Bone marrow (tissue), 2 donors: ENCODE data around the gene EEIG1.
A peak's percentile ranks its signal among the peaks of the same experiment; 100 is the strongest.

Experiments
- DNase-seq, 2 donors: peaks; one replicate each; lab custom pipeline; 2025; lab: John Stamatoyannopoulos, UW

Gene EEIG1

DNA sequence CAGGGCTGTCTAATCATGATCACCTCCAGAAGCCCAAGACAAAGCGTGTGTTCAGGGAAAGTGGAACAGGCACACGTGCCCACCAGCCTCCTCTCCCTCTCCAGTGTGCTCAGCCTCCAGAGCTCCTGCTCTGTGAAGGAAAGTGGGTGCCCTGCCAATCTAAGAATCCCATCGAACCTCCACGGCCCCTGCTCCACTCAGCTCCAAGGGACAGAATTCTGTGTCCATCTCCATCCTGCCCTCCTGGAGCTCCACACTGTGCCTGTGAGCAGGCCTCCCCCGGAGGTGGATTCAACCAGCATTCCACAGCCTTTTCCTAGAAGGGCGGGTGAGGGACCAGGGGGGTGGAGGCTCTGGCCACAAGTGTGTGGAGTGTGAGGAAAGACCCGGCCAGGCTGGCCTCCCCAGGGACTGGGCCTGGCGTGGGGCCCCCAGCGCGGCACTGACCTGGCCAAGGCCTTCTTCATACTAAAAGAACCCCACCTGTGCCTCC is 6.0 kb downstream of the EEIG1 start:
- DNase-seq, result no peak

DNA sequence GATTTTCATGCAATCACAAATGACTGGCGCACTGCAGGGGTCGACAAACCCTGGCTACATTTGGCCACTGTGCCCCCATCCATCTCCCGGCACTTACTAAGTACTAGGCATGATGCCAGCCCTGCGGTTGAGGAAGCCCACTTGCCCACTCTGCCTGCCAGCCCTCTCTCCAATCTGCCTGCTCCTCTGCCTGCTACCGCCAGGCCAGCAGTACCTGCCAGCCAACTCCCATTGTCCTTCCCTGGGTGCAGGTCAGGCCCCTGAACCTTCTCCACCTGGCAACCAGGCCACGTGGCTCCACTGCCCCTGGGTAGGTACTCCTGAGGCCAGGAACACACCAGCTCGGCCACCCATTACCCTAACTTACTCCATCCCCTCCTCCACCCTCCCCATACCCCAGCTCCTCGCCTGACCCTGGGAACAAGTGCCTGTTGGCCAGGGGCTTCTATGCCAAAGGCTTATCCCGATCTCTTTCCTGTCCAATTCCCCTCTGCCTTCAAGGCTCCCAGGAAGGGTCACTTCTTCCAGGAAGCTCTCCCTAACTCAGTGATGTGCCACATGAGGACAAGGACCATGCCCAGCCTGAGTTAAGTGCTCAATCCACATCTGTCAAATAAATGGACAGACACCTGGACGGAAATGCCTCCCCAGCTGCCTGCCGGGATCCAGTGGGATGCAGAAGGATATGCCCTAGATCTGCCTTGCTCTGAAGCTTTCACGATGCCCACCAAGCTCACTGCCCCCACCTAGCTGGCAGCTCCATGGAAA is 6.6 kb downstream of the EEIG1 start:
- no peak for DNase-seq

DNA sequence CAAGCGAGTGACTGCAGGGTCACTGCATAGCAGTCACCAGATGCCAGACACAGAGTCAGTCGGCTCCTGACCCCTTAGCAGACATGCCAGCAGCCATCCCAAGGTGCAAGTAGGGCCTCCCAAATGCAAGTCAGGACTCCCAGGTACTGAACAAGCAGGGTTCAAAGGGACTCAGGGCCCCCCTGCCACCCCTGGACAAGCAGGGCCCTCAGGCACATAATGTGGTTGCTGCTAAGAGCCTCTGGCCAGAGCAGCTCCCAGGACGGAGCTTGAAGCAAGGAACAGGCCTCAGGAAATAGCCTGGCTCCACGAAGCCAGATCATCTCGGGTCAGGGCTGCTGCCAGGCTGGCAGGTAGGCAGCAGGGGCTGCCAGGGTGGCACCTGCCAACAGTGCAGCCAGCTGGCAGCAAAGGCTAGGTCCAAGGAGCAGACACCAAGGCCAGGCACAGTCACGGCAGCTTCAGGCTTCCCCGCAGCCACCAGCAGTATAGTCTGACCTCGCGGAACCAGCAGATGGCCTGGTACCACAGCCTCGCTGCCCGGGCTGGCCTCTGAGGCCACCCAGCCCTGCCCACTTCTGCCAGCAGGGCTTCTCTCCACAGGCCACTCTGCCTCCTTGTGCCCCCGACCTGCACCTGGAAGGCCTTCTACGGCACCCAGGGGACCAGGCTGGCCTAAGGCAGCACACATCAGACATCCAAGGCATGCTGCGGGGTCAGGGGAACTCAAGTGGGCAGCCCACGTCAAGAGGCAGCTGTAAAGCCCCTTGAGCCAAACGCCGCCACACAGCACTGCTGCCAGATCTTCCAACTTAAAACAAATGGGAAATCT is 7.4 kb downstream of the EEIG1 start:
- no peak for DNase-seq

GRCh38 chr9:127972236-127972871 is 8.4 kb downstream of the EEIG1 start:
- no peak for DNase-seq

GRCh38 chr9:127971357-127972235 is 9.2 kb downstream of the EEIG1 start:
- no peak for DNase-seq

DNA sequence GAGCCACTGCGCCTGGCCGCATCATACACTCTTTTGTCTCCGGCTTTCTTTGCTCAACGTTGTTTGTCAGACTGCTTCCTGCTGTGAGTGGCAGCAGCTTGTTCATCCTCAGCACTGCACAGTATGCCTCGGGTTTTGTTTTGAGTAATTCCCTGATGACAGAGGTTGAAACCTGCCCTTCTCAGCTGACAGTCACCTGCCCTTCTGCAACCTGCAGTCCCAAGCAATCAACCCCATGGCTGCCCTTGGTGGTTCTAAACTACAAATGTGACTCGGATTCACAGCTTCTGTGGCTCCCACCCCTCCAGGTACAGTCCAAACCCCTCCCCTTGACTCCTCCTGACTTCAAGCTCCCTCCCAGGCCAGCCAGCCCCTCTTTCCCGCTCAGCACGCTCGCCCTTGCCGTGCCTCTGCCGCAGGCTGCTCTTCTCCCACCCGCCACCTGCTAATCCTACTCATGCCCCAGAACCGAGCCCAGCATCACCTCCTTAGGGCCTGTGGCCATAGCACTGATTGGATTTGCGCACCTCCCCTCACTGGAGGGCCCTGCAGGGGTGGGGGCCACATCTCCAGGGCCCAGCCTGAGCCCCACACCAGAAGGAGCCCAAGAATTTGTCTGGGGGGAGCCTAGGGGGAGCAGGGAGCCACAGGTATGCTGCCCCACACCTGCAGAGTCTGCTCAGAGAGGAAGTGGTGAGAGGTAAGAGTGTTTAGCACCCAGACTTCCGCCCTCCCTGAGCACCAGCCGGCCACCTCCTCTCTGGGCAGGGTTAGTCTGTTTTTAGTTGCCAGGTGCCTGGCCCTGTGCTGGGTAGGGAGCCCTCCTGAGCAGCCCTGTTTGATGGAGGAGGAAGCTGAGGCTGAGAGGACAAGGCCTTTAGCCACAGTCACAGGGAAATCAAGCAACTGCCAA is 10.1 kb downstream of the EEIG1 start:
- no peak for DNase-seq

DNA sequence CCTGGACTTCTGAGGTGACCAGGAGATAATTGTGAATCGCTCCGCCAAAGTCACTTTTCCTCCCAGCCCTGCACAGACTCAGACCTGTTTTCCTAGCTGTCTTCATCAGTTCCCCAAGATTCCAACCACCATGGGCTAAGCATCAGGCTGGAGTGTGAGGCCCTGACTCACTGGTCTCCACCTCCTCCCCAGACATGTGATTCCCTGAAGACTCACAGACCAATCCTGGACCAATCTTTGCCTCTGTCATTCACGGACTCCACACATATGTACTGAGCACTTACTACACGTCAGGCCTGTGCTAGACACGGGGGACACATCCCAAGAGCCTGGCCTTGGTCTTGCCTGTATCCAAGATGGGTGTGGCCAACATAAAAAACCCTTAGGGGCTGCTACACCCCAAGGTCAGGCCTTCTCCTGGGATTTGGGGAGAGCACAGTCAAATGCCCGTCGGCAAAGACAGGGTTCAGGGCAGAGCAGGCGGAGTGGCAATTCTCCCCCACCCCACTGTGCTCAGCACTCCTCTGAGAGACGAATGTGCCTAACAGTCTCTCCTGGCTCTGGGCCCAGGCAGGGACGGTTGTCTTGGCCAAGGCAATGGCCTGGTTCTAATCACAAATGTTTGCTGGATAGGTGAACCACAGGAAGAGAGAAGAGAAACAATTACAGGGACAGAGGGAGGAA is 11.9 kb downstream of the EEIG1 start:
- no peak for DNase-seq

- peak in 1 of 2 donors; percentile 9 for DNase-seq
Measured at GRCh38 chr9:127968042-127968441, 12.7 kb downstream of the EEIG1 start.

- DNase-seq, result no peak
Measured at GRCh38 chr9:127967151-127967809, 13.5 kb downstream of the EEIG1 start.

- DNase-seq, result no peak
Measured at GRCh38 chr9:127966416-127967150, 14.2 kb downstream of the EEIG1 start.

DNA sequence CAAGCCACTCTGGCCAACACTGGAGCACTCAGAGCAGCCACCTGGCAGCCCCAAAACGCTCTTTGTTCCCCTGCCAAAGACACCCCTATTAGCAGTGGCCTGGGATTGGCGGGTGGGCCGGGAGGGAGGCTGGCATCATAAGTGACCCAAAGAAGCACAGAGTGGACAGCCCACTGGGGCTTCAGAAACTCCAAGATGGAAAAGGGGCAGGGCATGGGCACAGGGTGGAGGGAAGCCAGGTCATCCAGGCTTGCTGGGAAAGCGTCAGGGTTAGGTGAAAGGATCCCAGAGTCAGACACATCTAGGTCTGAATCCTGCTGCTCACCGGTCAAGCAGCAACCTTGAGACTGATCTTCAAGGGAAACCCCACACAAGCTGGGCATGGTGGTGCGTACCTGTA is 14.8 kb downstream of the EEIG1 start:
- no peak for DNase-seq

DNA sequence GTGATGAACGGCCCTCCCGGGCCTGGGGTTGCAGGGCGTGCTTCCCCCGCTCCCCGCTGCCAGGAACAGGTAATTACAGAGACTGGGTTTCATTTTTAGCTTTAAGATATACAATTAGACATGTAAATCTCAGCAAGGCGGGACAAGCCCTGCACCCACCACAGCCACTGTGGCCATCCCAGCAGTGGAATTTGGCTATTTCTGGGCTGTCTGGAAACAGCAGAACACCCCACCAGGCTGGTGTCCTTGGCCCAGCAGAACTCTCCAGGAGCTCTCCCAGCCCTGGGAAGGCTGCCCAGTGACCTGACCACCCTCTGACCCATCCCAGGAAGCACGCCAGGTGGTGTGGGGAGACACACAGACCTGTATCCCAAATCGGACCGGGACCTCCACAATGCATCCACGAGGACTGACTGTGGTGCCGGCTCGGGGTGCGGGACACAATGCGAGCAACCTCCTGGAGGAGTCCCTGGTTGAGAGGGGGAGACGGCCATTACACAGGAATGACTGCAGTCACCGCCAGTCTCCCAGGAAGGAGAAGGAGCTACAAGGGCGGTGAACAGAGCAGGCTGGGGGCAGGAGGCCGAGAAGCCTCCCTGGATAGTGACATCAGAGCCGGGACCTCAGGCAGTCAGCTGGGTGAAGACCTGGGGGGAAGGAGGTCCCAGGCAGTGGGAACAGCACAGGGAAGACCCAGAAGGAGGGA is 17.3 kb downstream of the EEIG1 start:
- no peak for DNase-seq

DNA sequence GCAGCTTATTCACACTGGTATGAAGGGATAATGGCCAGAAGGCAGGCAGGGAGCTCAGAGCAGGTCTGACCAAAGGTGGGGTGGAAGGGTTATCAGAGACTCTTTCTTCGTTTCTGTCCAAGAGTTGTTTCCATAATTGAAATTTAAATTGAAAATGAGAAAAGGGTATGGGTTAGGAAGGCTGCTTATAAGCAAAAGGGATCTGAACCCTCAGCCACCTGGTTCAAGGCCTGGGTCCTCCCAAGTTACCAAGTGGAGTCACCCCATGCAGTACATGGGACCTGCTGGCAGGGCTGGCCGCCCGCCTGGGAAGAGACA is 17.8 kb downstream of the EEIG1 start:
- no peak for DNase-seq

GRCh38 chr9:127962278-127962677 is 18.5 kb downstream of the EEIG1 start:
- no peak for DNase-seq

GRCh38 chr9:127961613-127962155 is 19.1 kb downstream of the EEIG1 start:
- no peak for DNase-seq

DNA sequence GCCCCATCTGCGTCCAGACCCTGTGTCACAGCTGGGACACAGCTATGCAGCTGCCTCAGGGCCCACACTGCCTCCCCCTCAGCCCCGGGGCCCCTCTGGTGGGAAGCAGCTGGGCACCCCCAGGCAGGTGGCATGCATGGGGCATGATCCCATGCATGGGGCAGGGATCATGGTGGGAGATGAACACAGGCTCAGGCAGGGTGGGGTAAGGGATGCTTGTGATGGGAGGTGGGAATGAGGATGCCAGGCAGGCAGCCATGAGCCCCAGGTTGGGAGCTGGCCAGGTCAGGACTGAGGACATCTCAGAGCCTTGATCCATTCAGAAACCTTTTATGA is 19.7 kb downstream of the EEIG1 start:
- DNase-seq, result no peak

GRCh38 chr9:127960410-127961154 is 20.2 kb downstream of the EEIG1 start:
- DNase-seq, result no peak
